Transverse colon (tissue), 3 donors: Measurements from ENCODE around the gene CELA2B.

Experiments used
- EP300 ChIP-seq: sonication (generic); formaldehyde crosslinking; IDR thresholded peaks from one replicate; pipeline ENCODE4 v1.6.1; 2017; ENCODE audit warnings: antibody characterized with exemption, low read depth
- POLR2A ChIP-seq: fragments of 450-650 bp; IDR thresholded peaks from one replicate; pipeline ENCODE4 v1.6.1; 2016; ENCODE audit warnings: antibody characterized with exemption, mild to moderate bottlenecking, moderate library complexity
- TF ChIP-seq, protein P1 (sequence below), 5 experiments: fragments of 200-600 bp in 3 of 5; fragments of 450-650 bp in 2 of 5; sonication (generic) in 3 of 5; IDR thresholded peaks; 1 replicate in 2 of 5; 2 replicates in 3 of 5; pipeline ENCODE4 v1.5.1; 2016 to 2017; ENCODE audit warnings: antibody characterized with exemption in 5 of 5, inconsistent platforms in 3 of 5, mild to moderate bottlenecking in 2 of 5, moderate library complexity in 1 of 5

DNA sequence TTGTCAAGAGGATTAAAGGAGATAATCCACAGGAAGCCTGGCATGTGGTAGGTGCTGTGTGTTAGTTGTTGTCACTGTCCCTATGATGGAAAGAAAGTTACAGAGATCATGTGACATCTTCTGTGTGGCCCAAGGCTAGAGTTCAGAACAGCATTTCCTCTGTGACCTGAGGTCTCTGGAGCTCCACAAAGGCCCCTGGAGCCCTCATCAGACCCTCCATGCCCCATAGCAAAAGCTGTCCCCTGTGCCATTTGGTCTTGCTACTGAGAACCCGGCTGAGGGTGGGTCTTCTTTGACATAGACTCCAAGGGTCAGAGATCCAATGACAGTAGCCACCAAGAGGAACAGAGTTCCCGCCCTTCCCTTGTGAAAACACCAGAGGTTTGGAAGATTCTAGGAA is 8.1 kb downstream of the CELA2B start:
- TF ChIP-seq, protein P1, sequence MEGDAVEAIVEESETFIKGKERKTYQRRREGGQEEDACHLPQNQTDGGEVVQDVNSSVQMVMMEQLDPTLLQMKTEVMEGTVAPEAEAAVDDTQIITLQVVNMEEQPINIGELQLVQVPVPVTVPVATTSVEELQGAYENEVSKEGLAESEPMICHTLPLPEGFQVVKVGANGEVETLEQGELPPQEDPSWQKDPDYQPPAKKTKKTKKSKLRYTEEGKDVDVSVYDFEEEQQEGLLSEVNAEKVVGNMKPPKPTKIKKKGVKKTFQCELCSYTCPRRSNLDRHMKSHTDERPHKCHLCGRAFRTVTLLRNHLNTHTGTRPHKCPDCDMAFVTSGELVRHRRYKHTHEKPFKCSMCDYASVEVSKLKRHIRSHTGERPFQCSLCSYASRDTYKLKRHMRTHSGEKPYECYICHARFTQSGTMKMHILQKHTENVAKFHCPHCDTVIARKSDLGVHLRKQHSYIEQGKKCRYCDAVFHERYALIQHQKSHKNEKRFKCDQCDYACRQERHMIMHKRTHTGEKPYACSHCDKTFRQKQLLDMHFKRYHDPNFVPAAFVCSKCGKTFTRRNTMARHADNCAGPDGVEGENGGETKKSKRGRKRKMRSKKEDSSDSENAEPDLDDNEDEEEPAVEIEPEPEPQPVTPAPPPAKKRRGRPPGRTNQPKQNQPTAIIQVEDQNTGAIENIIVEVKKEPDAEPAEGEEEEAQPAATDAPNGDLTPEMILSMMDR (IDR thresholded peaks at IDR 0.05): no peak
- TF ChIP-seq POLR2A: no peak
- TF ChIP-seq EP300: no peak
